ENCODE results near the gene ACOT2.
"Not testable (repeated sequence)": the region's sequence is repeated elsewhere in the genome, so short reads cannot be mapped to it uniquely, and the experiment has no call there.

Gene ACOT2, protein sequence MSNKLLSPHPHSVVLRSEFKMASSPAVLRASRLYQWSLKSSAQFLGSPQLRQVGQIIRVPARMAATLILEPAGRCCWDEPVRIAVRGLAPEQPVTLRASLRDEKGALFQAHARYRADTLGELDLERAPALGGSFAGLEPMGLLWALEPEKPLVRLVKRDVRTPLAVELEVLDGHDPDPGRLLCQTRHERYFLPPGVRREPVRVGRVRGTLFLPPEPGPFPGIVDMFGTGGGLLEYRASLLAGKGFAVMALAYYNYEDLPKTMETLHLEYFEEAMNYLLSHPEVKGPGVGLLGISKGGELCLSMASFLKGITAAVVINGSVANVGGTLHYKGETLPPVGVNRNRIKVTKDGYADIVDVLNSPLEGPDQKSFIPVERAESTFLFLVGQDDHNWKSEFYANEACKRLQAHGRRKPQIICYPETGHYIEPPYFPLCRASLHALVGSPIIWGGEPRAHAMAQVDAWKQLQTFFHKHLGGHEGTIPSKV

DNA sequence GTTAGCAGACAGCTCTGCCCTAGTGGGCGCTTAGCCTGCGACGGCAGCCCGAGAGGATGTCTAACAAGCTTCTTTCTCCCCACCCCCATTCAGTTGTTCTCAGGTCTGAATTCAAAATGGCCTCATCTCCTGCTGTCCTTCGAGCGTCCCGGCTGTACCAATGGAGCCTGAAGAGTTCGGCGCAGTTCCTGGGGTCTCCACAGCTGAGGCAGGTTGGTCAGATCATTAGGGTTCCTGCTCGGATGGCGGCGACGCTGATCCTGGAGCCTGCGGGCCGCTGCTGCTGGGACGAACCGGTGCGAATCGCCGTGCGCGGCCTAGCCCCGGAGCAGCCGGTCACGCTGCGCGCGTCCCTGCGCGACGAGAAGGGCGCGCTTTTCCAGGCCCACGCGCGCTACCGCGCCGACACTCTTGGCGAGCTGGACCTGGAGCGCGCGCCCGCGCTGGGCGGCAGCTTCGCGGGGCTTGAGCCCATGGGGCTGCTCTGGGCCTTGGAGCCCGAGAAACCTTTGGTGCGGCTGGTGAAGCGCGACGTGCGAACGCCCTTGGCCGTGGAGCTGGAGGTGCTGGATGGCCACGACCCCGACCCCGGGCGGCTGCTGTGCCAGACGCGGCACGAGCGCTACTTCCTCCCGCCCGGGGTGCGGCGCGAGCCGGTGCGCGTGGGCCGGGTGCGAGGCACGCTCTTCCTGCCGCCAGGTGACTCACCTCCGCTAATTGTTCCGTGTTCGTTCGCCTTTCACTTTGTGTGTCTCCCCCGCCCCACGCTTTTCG is at the start of gene ACOT2:
Gene ACOT2, plus strand, starts transcription at position 29 of the 774 bp plus-strand sequence. Its CDS starts 28 bp downstream, at position 57.
- H2AFZ ChIP-seq (ENCODE audit: low read length); H3K79me2 ChIP-seq (ENCODE audit: insufficient read depth, low read length); H3K27me3 ChIP-seq (ENCODE audit: insufficient read depth, low read length); H3K36me3 ChIP-seq (ENCODE audit: insufficient read depth, low read length); H3K9me3 ChIP-seq (ENCODE audit: low read length); H3F3A ChIP-seq (ENCODE audit: insufficient read depth, low read length); H4K20me1 ChIP-seq (ENCODE audit: insufficient read depth, low read length); H3K9me2 ChIP-seq (ENCODE audit: low read depth, low read length): not testable (repeated sequence)
- H3K9ac ChIP-seq (ENCODE audit: low read length): peak within 1 kb of the TSS; percentile 68
- peak within 1 kb of the TSS; percentile 62 for H3K4me3 ChIP-seq (ENCODE audit: low read depth, low read length, poor library complexity, severe bottlenecking)
- H3K4me1 ChIP-seq (ENCODE audit: insufficient read depth, low read length, severe bottlenecking): peaks cover 27% of the 10 kb centered on the region
- H3K27ac ChIP-seq (ENCODE audit: low read depth, low read length, poor library complexity, severe bottlenecking): peak within 1 kb of the TSS; percentile 35
- peak within 1 kb of the TSS; percentile 68 for H3K4me2 ChIP-seq (ENCODE audit: low read length)

DNA sequence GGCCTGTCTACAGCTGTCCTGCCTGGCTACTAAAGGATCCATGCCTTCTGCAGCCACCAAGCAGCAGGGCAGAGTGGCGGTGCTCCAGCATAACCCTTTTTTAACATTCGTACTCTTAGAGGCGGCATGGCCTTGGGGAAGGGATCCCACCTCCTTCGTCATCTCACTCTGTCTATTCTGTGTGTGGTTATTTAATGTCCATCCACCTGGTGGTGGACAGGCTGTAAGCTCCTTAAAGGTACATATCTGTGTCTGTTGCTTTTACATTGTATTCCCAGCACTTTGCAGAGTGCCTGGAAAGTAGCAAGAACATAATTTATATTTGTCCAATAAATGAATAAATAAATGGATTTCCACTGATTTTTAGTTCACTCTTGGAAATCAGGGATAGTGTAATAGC is 47.8 kb upstream of the ACOT2 start:
- Histone ChIP-seq H4K20me1 (ENCODE audit: insufficient read depth, low read length) (no peaks in the 10 kb centered on the region), H3K4me3 (ENCODE audit: low read depth, low read length, poor library complexity, severe bottlenecking) (no peak overlapping the region), H3K79me2 (ENCODE audit: insufficient read depth, low read length) (no peaks in the 10 kb centered on the region), H3K9me3 (ENCODE audit: low read length) (no peaks in the 10 kb centered on the region), H3F3A (ENCODE audit: insufficient read depth, low read length) (no peaks in the 10 kb centered on the region), H3K4me1 (ENCODE audit: insufficient read depth, low read length, severe bottlenecking) (no peaks in the 10 kb centered on the region), H3K27me3 (ENCODE audit: insufficient read depth, low read length) (no peaks in the 10 kb centered on the region), H3K9ac (ENCODE audit: low read length) (no peak overlapping the region), H2AFZ (ENCODE audit: low read length) (no peak overlapping the region), H3K9me2 (ENCODE audit: low read depth, low read length) (no peaks in the 10 kb centered on the region), H3K36me3 (ENCODE audit: insufficient read depth, low read length) (no peaks in the 10 kb centered on the region), H3K4me2 (ENCODE audit: low read length) (no peak overlapping the region), H3K27ac (ENCODE audit: low read depth, low read length, poor library complexity, severe bottlenecking) (no peak overlapping the region)
- TF ChIP-seq EZH2 (IDR thresholded peaks at IDR 0.05; ENCODE audit: borderline replicate concordance, low read length): no peak
- TF ChIP-seq, protein P1, sequence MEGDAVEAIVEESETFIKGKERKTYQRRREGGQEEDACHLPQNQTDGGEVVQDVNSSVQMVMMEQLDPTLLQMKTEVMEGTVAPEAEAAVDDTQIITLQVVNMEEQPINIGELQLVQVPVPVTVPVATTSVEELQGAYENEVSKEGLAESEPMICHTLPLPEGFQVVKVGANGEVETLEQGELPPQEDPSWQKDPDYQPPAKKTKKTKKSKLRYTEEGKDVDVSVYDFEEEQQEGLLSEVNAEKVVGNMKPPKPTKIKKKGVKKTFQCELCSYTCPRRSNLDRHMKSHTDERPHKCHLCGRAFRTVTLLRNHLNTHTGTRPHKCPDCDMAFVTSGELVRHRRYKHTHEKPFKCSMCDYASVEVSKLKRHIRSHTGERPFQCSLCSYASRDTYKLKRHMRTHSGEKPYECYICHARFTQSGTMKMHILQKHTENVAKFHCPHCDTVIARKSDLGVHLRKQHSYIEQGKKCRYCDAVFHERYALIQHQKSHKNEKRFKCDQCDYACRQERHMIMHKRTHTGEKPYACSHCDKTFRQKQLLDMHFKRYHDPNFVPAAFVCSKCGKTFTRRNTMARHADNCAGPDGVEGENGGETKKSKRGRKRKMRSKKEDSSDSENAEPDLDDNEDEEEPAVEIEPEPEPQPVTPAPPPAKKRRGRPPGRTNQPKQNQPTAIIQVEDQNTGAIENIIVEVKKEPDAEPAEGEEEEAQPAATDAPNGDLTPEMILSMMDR (IDR thresholded peaks at IDR 0.05; ENCODE audit: low read length): no peak

DNA sequence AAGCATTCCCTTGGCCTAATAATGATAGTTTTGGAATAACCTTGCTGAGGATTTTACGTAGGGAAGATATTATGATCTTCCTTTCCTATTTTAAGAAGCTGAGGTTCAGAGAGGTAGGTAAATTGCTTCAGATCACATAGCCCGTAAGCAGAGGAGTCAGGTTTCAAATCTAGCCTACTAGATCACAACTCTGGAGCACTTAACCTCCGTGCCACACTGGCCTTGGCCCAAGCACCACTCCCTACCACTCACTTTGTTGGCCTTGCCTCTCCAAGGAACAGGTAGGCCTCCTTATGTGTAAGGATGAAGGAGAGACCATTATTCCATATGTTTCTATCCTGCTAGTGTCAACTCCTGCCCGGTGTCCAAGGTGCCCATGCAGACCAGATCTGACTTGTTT is 44.5 kb upstream of the ACOT2 start:
- Histone ChIP-seq H3K27ac (ENCODE audit: low read depth, low read length, poor library complexity, severe bottlenecking) (no peak overlapping the region), H3K4me1 (ENCODE audit: insufficient read depth, low read length, severe bottlenecking) (no peaks in the 10 kb centered on the region), H4K20me1 (ENCODE audit: insufficient read depth, low read length) (no peaks in the 10 kb centered on the region), H3K9me3 (ENCODE audit: low read length) (no peaks in the 10 kb centered on the region; the same call in 1 of the 2 replicates), H3K27me3 (ENCODE audit: insufficient read depth, low read length) (0 out of 2 replicates have a peak, but pooled peaks cover 3% of the 10 kb centered on the region), H3K36me3 (ENCODE audit: insufficient read depth, low read length) (no peaks in the 10 kb centered on the region; the same call in 1 of the 2 replicates), H3K4me2 (ENCODE audit: low read length) (no peak overlapping the region), H3K79me2 (ENCODE audit: insufficient read depth, low read length) (no peaks in the 10 kb centered on the region), H2AFZ (ENCODE audit: low read length) (no peak overlapping the region), H3F3A (ENCODE audit: insufficient read depth, low read length) (no peaks in the 10 kb centered on the region), H3K9ac (ENCODE audit: low read length) (no peak overlapping the region), H3K9me2 (ENCODE audit: low read depth, low read length) (no peaks in the 10 kb centered on the region), H3K4me3 (ENCODE audit: low read depth, low read length, poor library complexity, severe bottlenecking) (no peak overlapping the region)
- TF ChIP-seq, protein P1 (IDR thresholded peaks at IDR 0.05; ENCODE audit: low read length): no peak
- no peak for TF ChIP-seq EZH2 (IDR thresholded peaks at IDR 0.05; ENCODE audit: borderline replicate concordance, low read length)
